ENCODE data around the gene TBCD. TPM values are rescaled to one million over a fixed set of nuclear protein-coding genes. Genes with fewer than 3 reads are reported as not detected.

Gene TBCD
- polyA plus RNA-seq, 1 donor from 2014 or later: 67.2 TPM

GRCh38 chr17:82874011-82874835 is 122.4 kb downstream of the TBCD start:
- H2AFZ ChIP-seq (ENCODE audit: low read depth, low read length): no peak overlapping the region
- H3K9me3 ChIP-seq (ENCODE audit: low read length): no peaks in the 10 kb centered on the region
- no peaks in the 10 kb centered on the region for H3K9me2 ChIP-seq (ENCODE audit: insufficient read depth, low read length)
- TF ChIP-seq REST (IDR thresholded peaks at IDR 0.05; ENCODE audit: borderline replicate concordance): no peak
- no peak for TF ChIP-seq RAD21 (conservative IDR thresholded peaks at IDR 0.05)
- no peak for TF ChIP-seq MXI1 (conservative IDR thresholded peaks at IDR 0.05; ENCODE audit: poor library complexity, severe bottlenecking)
- no peak for TF ChIP-seq SMC3 (conservative IDR thresholded peaks at IDR 0.05; ENCODE audit: poor library complexity)
- no peak for TF ChIP-seq EP300 (conservative IDR thresholded peaks at IDR 0.05; ENCODE audit: poor library complexity, severe bottlenecking)
- TF ChIP-seq EZH2 (IDR thresholded peaks at IDR 0.05; ENCODE audit: borderline replicate concordance, insufficient read depth, low read length, poor library complexity, severe bottlenecking): no peak
- TF ChIP-seq TAF1 (IDR thresholded peaks at IDR 0.05; ENCODE audit: low read depth): no peak
- no peak for TF ChIP-seq CTCF (IDR thresholded peaks at IDR 0.05; ENCODE audit: poor library complexity, severe bottlenecking)
- TF ChIP-seq POLR2AphosphoS5 (IDR thresholded peaks at IDR 0.05): no peak
- H3K27me3 ChIP-seq (ENCODE audit: insufficient read depth, low read depth, low read length): no peaks in the 10 kb centered on the region
- H3K4me2 ChIP-seq (ENCODE audit: low read length): no peak overlapping the region
- no peaks in the 10 kb centered on the region for H3K79me2 ChIP-seq (replicated peaks; ENCODE audit: insufficient read depth, low read length)
- no peak overlapping the region for H3K27ac ChIP-seq (ENCODE audit: low read length)
- no peaks in the 10 kb centered on the region for H4K20me1 ChIP-seq (ENCODE audit: insufficient read depth)
- H3K36me3 ChIP-seq (ENCODE audit: insufficient read depth, low read length): peaks cover 6% of the 10 kb centered on the region
- no peak overlapping the region for H3K9ac ChIP-seq (ENCODE audit: low read length)
- H3K4me3 ChIP-seq (ENCODE audit: low read length): no peak overlapping the region
- H3F3A ChIP-seq (ENCODE audit: insufficient read depth, low read length, poor library complexity, severe bottlenecking): no peaks in the 10 kb centered on the region

GRCh38 chr17:82875407-82875856 is 123.6 kb downstream of the TBCD start:
- Histone ChIP-seq H2AFZ (ENCODE audit: low read depth, low read length) (no peak overlapping the region), H3K27me3 (ENCODE audit: insufficient read depth, low read depth, low read length) (no peaks in the 10 kb centered on the region), H3K79me2 (replicated peaks; ENCODE audit: insufficient read depth, low read length) (no peaks in the 10 kb centered on the region), H3F3A (ENCODE audit: insufficient read depth, low read length, poor library complexity, severe bottlenecking) (no peaks in the 10 kb centered on the region), H3K9me3 (ENCODE audit: low read length) (no peaks in the 10 kb centered on the region), H3K9ac (ENCODE audit: low read length) (no peak overlapping the region), H3K4me3 (ENCODE audit: low read length) (no peak overlapping the region), H4K20me1 (ENCODE audit: insufficient read depth) (no peaks in the 10 kb centered on the region), H3K9me2 (ENCODE audit: insufficient read depth, low read length) (no peaks in the 10 kb centered on the region), H3K27ac (ENCODE audit: low read length) (no peak overlapping the region), H3K4me2 (ENCODE audit: low read length) (no peak overlapping the region), H3K36me3 (ENCODE audit: insufficient read depth, low read length) (peaks cover 3% of the 10 kb centered on the region)
- TF ChIP-seq EZH2 (IDR thresholded peaks at IDR 0.05; ENCODE audit: borderline replicate concordance, insufficient read depth, low read length, poor library complexity, severe bottlenecking): no peak
- TF ChIP-seq POLR2AphosphoS5 (IDR thresholded peaks at IDR 0.05): no peak
- TF ChIP-seq TAF1 (IDR thresholded peaks at IDR 0.05; ENCODE audit: low read depth): no peak
- TF ChIP-seq REST (IDR thresholded peaks at IDR 0.05; ENCODE audit: borderline replicate concordance): no peak
- TF ChIP-seq SMC3 (conservative IDR thresholded peaks at IDR 0.05; ENCODE audit: poor library complexity): no peak
- no peak for TF ChIP-seq EP300 (conservative IDR thresholded peaks at IDR 0.05; ENCODE audit: poor library complexity, severe bottlenecking)
- TF ChIP-seq CTCF (IDR thresholded peaks at IDR 0.05; ENCODE audit: poor library complexity, severe bottlenecking): no peak
- TF ChIP-seq MXI1 (conservative IDR thresholded peaks at IDR 0.05; ENCODE audit: poor library complexity, severe bottlenecking): no peak
- TF ChIP-seq RAD21 (conservative IDR thresholded peaks at IDR 0.05): no peak

Data from neural cell (in vitro differentiated cells).